Panc1 (cell line): ENCODE data around the gene VAT1L. TPM values are rescaled to one million over a fixed set of nuclear protein-coding genes. Genes with fewer than 3 reads are reported as not detected.

ENCODE experiments used
- ATAC-seq: fragments of 200-7000 bp; cut with Tn5 transposase; 2 replicates; pipeline ENCODE4 v1.9.1; 2020; ENCODE audit warnings: mild to moderate bottlenecking, moderate library complexity
- BruUV-seq: library from RNA; stranded (reverse); fragments of 400-500 nt; replicated peaks from 2 replicates; lab custom pipeline; 2021; lab: Mats Ljungman, UMichigan
- CTCF ChIA-PET: fragments of 300-600 bp; sonication (Branson Sonifier 250); formaldehyde crosslinking; loops from one replicate; lab custom pipeline; 2022; ENCODE audit warnings: antibody characterized with exemption; lab: Charles Lee
- POLR2A ChIA-PET: fragments of 300-600 bp; sonication (Branson Sonifier 250); formaldehyde crosslinking; loops from one replicate; lab custom pipeline; 2022; ENCODE audit warnings: antibody characterized with exemption; lab: Charles Lee
- DNase-seq: peaks from one replicate; pipeline ENCODE4 v3.0.0-alpha.2; 2010; ENCODE audit warnings: low read depth, low spot score
- H3K27ac ChIP-seq: 2 replicates; pipeline ENCODE4 v1.5.1; 2011; ENCODE audit warnings: mild to moderate bottlenecking, low read length, inconsistent platforms
- H3K27me3 ChIP-seq: fragments of 200-500 bp; sonication (Bioruptor generic); 2 replicates; pipeline ENCODE4 v1.6.0; 2014; ENCODE audit warnings: low read length, inconsistent platforms; ENCODE audit not compliant: control insufficient read depth, insufficient read depth
- H3K36me3 ChIP-seq: fragments of 200-500 bp; sonication (Bioruptor generic); 2 replicates; pipeline ENCODE4 v1.5.1; 2014; ENCODE audit warnings: inconsistent platforms, mild to moderate bottlenecking, low read length, moderate library complexity; ENCODE audit not compliant: control insufficient read depth, insufficient read depth
- H3K4me1 ChIP-seq: 2 replicates; pipeline ENCODE4 v1.5.1; 2011; ENCODE audit warnings: inconsistent platforms, mild to moderate bottlenecking, low read length, moderate library complexity; ENCODE audit not compliant: control insufficient read depth, insufficient read depth
- H3K4me3 ChIP-seq, 2 experiments: 2 replicates each; pipeline ENCODE4 v1.5.1; 2011 to 2012; ENCODE audit warnings: low read depth in 2 of 2, low read length in 2 of 2, mild to moderate bottlenecking in 2 of 2, inconsistent platforms in 1 of 2, moderate library complexity in 1 of 2
- H3K9me3 ChIP-seq: fragments of 200-500 bp; sonication (Bioruptor generic); 2 replicates; pipeline ENCODE4 v1.5.1; 2014; ENCODE audit warnings: low read depth, mild to moderate bottlenecking, inconsistent platforms, low read length, moderate library complexity; ENCODE audit not compliant: control insufficient read depth, insufficient read depth
- CTCF ChIP-seq: fragments of 450-650 bp; IDR thresholded peaks from 2 replicates; pipeline ENCODE4 v1.5.1; 2017; ENCODE audit warnings: mild to moderate bottlenecking
- POLR2AphosphoS5 ChIP-seq: IDR thresholded peaks from 2 replicates; pipeline ENCODE4 v1.6.1; 2012; ENCODE audit warnings: mild to moderate bottlenecking, low read depth, low read length, moderate library complexity
- REST ChIP-seq, 2 experiments: IDR thresholded peaks; 2 replicates each; pipeline ENCODE4 v1.6.1; 2011 to 2012; ENCODE audit warnings: low read depth in 2 of 2, control low read depth in 1 of 2, low read length in 1 of 2, mild to moderate bottlenecking in 1 of 2, moderate library complexity in 1 of 2; ENCODE audit not compliant: insufficient read depth in 1 of 2
- SIN3A ChIP-seq: IDR thresholded peaks from 2 replicates; pipeline ENCODE4 v1.6.1; 2012; ENCODE audit warnings: low read depth, mild to moderate bottlenecking, low read length, moderate library complexity, borderline replicate concordance; ENCODE audit not compliant: insufficient read depth
- TCF7L2 ChIP-seq: IDR thresholded peaks from 2 replicates; pipeline ENCODE4 v1.6.1; 2011; ENCODE audit warnings: mild to moderate bottlenecking, low read depth, low read length, inconsistent platforms
- in situ Hi-C: cut with HindIII; loops from 2 replicates; pipeline ENCODE4 v1.10.0; 2016; ENCODE audit warnings: low sequenced_read_pairs, low pct_unique_long_range_greater_than_20kb
- intact Hi-C: fragments of 100-400 bp; cut with micrococcal nuclease; formaldehyde crosslinking; loops from one replicate; pipeline ENCODE4 v1.10.0; 2022; ENCODE audit not compliant: unreplicated experiment
- total RNA-seq: library from RNA; stranded (reverse); gene quantifications from one replicate; pipeline ENCODE4 v1.2.1, GENCODE V29; 2021; ENCODE audit not compliant: unreplicated experiment

VAT1L gene
- total RNA-seq, 1 experiment from 2014 or later, result not detected

- POLR2A ChIA-PET, result no interaction called here
- in situ Hi-C loops, result no loop called here
These were observed 83.6 kb downstream of the VAT1L start for GRCh38 chr16:77871932-77872331.

GRCh38 chr16:77873066-77873465 is 84.7 kb downstream of the VAT1L start:
- no peaks in the 10 kb centered on the region for H3K4me1 ChIP-seq
- H3K36me3 ChIP-seq, result no peaks in the 10 kb centered on the region
- TF ChIP-seq REST (IDR thresholded peaks at IDR 0.05; ENCODE audit: insufficient read depth in 1 of 2, low read depth in 2 of 2, low read length in 1 of 2), result no peak
- no peak for TF ChIP-seq POLR2AphosphoS5
- no peak for TF ChIP-seq SIN3A
- TF ChIP-seq TCF7L2, result no peak
- TF ChIP-seq CTCF, result no peak
- DNase-seq, result no peak
- no peaks in the 10 kb centered on the region for H3K9me3 ChIP-seq
- ATAC-seq, result no peak
- intact Hi-C loops, result no loop called here
- POLR2A ChIA-PET, result no interaction called here
- BruUV-seq, result no TSS peak
- H3K27me3 ChIP-seq, result peaks cover 2% of the 10 kb centered on the region
- CTCF ChIA-PET, result interaction anchor here (0.6 kb wide), 1 partner anchor 637 kb away, joined by 3 read pairs; no protein-coding TSS in a partner anchor
- no peak overlapping the region for H3K27ac ChIP-seq
- H3K4me3 ChIP-seq, result no peak overlapping the region
- in situ Hi-C loops, result no loop called here

More at GRCh38 chr16:77871932-77872331, 83.6 kb downstream of the VAT1L start:
- ATAC-seq (no peak), DNase-seq (no peak)
- Histone ChIP-seq H3K4me1 (no peaks in the 10 kb centered on the region), H3K9me3 (no peaks in the 10 kb centered on the region), H3K4me3 (no peak overlapping the region), H3K27ac (no peak overlapping the region), H3K27me3 (no peaks in the 10 kb centered on the region; the same call in none of the 2 replicates), H3K36me3 (no peaks in the 10 kb centered on the region)
- intact Hi-C loops, result no loop called here
- CTCF ChIA-PET, result no interaction called here
- BruUV-seq, result no TSS peak
- TF ChIP-seq POLR2AphosphoS5, result no peak
- no peak for TF ChIP-seq SIN3A
- TF ChIP-seq REST (IDR thresholded peaks at IDR 0.05; ENCODE audit: insufficient read depth in 1 of 2, low read depth in 2 of 2, low read length in 1 of 2), result no peak
- TF ChIP-seq CTCF, result no peak
- no peak for TF ChIP-seq TCF7L2
